Parathyroid adenoma (tissue), 2 donors: ENCODE results near the gene ATL1.

Source experiments
- H2AFZ ChIP-seq: fragments of 300-600 bp; sonication (generic); one replicate; pipeline ENCODE4 v1.7.0; 2017; ENCODE audit warnings: antibody characterized with exemption, mild to moderate bottlenecking
- H3K27ac ChIP-seq: fragments of 300-600 bp; sonication (generic); one replicate; pipeline ENCODE4 v1.7.0; 2017
- H3K27me3 ChIP-seq: fragments of 300-600 bp; sonication (generic); one replicate; pipeline ENCODE4 v1.7.0; 2017; ENCODE audit warnings: low read length; ENCODE audit not compliant: control insufficient read depth, insufficient read depth
- H3K36me3 ChIP-seq: fragments of 300-600 bp; sonication (generic); one replicate; pipeline ENCODE4 v1.7.0; 2017; ENCODE audit warnings: low read length; ENCODE audit not compliant: control insufficient read depth, insufficient read depth
- H3K4me1 ChIP-seq: fragments of 300-600 bp; sonication (generic); one replicate; pipeline ENCODE4 v1.7.0; 2017; ENCODE audit warnings: control low read depth
- H3K4me2 ChIP-seq: fragments of 300-600 bp; sonication (generic); one replicate; pipeline ENCODE4 v1.7.0; 2017; ENCODE audit warnings: low read length
- H3K4me3 ChIP-seq: fragments of 300-600 bp; sonication (generic); one replicate; pipeline ENCODE4 v1.7.0; 2017; ENCODE audit warnings: low read depth, low read length
- H3K79me2 ChIP-seq: fragments of 300-600 bp; sonication (generic); one replicate; pipeline ENCODE4 v1.7.0; 2017; ENCODE audit warnings: control low read depth
- H3K9ac ChIP-seq: fragments of 300-600 bp; sonication (generic); one replicate; pipeline ENCODE4 v1.7.0; 2017; ENCODE audit warnings: mild to moderate bottlenecking
- H3K9me3 ChIP-seq: fragments of 300-600 bp; sonication (generic); one replicate; pipeline ENCODE4 v1.7.0; 2017; ENCODE audit warnings: low read length; ENCODE audit not compliant: control insufficient read depth
- CTCF ChIP-seq: fragments of 300-600 bp; sonication (generic); IDR thresholded peaks from one replicate; pipeline ENCODE4 v1.7.0; 2017; ENCODE audit warnings: antibody characterized with exemption, mild to moderate bottlenecking
- donor health status: primary hyperparathyroidism.

ATL1 gene

GRCh38 chr14:50676814-50677516 is 117.0 kb downstream of the ATL1 start:
- Histone ChIP-seq H3K4me2 (no peak overlapping the region), H3K9ac (no peak overlapping the region), H3K79me2 (no peaks in the 10 kb centered on the region), H3K27me3 (no peaks in the 10 kb centered on the region), H3K9me3 (no peaks in the 10 kb centered on the region), H2AFZ (no peak overlapping the region), H3K27ac (no peak overlapping the region), H3K4me3 (no peak overlapping the region), H3K36me3 (no peaks in the 10 kb centered on the region), H3K4me1 (no peaks in the 10 kb centered on the region)
- no peak for TF ChIP-seq CTCF

GRCh38 chr14:50677527-50678063 is 117.7 kb downstream of the ATL1 start:
- no peaks in the 10 kb centered on the region for H3K9me3 ChIP-seq
- peak overlapping the region; percentile 30 for H2AFZ ChIP-seq
- no peak overlapping the region for H3K27ac ChIP-seq
- H3K27me3 ChIP-seq, result no peaks in the 10 kb centered on the region
- H3K36me3 ChIP-seq, result no peaks in the 10 kb centered on the region
- no peaks in the 10 kb centered on the region for H3K79me2 ChIP-seq
- no peak overlapping the region for H3K4me2 ChIP-seq
- no peak overlapping the region for H3K4me3 ChIP-seq
- H3K4me1 ChIP-seq, result no peaks in the 10 kb centered on the region
- no peak for TF ChIP-seq CTCF
- no peak overlapping the region for H3K9ac ChIP-seq

GRCh38 chr14:50678163-50678562 is 118.2 kb downstream of the ATL1 start:
- no peaks in the 10 kb centered on the region for H3K4me1 ChIP-seq
- no peak overlapping the region for H3K9ac ChIP-seq
- H3K27ac ChIP-seq, result no peak overlapping the region
- H3K9me3 ChIP-seq, result no peaks in the 10 kb centered on the region
- no peak overlapping the region for H2AFZ ChIP-seq
- no peak overlapping the region for H3K4me2 ChIP-seq
- H3K27me3 ChIP-seq, result no peaks in the 10 kb centered on the region
- no peak overlapping the region for H3K4me3 ChIP-seq
- no peaks in the 10 kb centered on the region for H3K79me2 ChIP-seq
- no peak for TF ChIP-seq CTCF
- H3K36me3 ChIP-seq, result no peaks in the 10 kb centered on the region

GRCh38 chr14:50679674-50680073 is 119.7 kb downstream of the ATL1 start:
- Histone ChIP-seq H3K9me3 (no peaks in the 10 kb centered on the region), H3K27ac (no peak overlapping the region), H3K36me3 (no peaks in the 10 kb centered on the region), H3K79me2 (no peaks in the 10 kb centered on the region), H3K4me3 (no peak overlapping the region), H3K4me2 (no peak overlapping the region), H3K9ac (no peak overlapping the region), H3K27me3 (no peaks in the 10 kb centered on the region), H3K4me1 (no peaks in the 10 kb centered on the region), H2AFZ (no peak overlapping the region)
- TF ChIP-seq CTCF, result no peak
